HepG2 (cell line): ENCODE results near the gene GPC6. TPM values are rescaled to one million over a fixed set of nuclear protein-coding genes. Genes with fewer than 3 reads are reported as not detected.
A peak's percentile ranks its signal among the peaks of the same experiment; 100 is the strongest.

ENCODE experiments used
- ARNT ChIP-seq: fragments of 450-650 bp; IDR thresholded peaks from 2 replicates; pipeline ENCODE4 v1.6.1; 2017
- CBFB ChIP-seq: sonication (generic); formaldehyde crosslinking; IDR thresholded peaks from 2 replicates; pipeline ENCODE4 v1.4.0; 2020; ENCODE audit warnings: missing genetic modification reagents
- HNRNPUL1 ChIP-seq: fragments of 200-400 bp; formaldehyde crosslinking; IDR thresholded peaks from 2 replicates; pipeline ENCODE4 v1.6.1; 2017; ENCODE audit warnings: low read depth, mild to moderate bottlenecking, low read length, moderate library complexity
- HOXA3 ChIP-seq: sonication (generic); formaldehyde crosslinking; IDR thresholded peaks from 2 replicates; pipeline ENCODE4 v1.5.0; 2020; ENCODE audit warnings: missing genetic modification reagents
- KLF6 ChIP-seq: IDR thresholded peaks from 2 replicates; pipeline ENCODE4 v1.8.0; 2016; ENCODE audit warnings: missing biosample characterization, missing genetic modification reagents
- LCORL ChIP-seq, 2 experiments: fragments of 450-650 bp in 1 of 2; sonication (generic) in 1 of 2; formaldehyde crosslinking in 1 of 2; IDR thresholded peaks; 2 replicates each; pipeline versions ENCODE4 v1.5.0 to v1.6.1; 2017 to 2020; ENCODE audit warnings: antibody characterized with exemption in 1 of 2, missing genetic modification reagents in 1 of 2
- MZF1 ChIP-seq: sonication (generic); formaldehyde crosslinking; IDR thresholded peaks from 2 replicates; pipeline ENCODE4 v1.8.1; 2023; ENCODE audit warnings: mild to moderate bottlenecking, missing genetic modification reagents, borderline replicate concordance
- PRDM10 ChIP-seq: sonication (generic); formaldehyde crosslinking; IDR thresholded peaks from 2 replicates; pipeline ENCODE4 v1.4.0; 2020; ENCODE audit warnings: low read depth, missing genetic modification reagents
- PTBP1 ChIP-seq: fragments of 200-400 bp; formaldehyde crosslinking; IDR thresholded peaks from 2 replicates; pipeline ENCODE4 v1.6.1; 2018; ENCODE audit warnings: low read length, low read depth; ENCODE audit not compliant: poor library complexity, severe bottlenecking
- SALL1 ChIP-seq: sonication (generic); formaldehyde crosslinking; IDR thresholded peaks from 2 replicates; pipeline ENCODE4 v1.8.0; 2022; ENCODE audit warnings: mild to moderate bottlenecking, missing genetic modification reagents
- TAF1 ChIP-seq: sonication (generic); formaldehyde crosslinking; IDR thresholded peaks from 2 replicates; pipeline ENCODE4 v1.4.0; 2020; ENCODE audit warnings: missing genetic modification reagents
- TGIF2 ChIP-seq: IDR thresholded peaks from 2 replicates; pipeline ENCODE4 v1.6.1; 2016; ENCODE audit warnings: control low read depth, missing compliant biosample characterization
- ZFP1 ChIP-seq: IDR thresholded peaks from 2 replicates; pipeline ENCODE4 v1.6.1; 2016
- ZFP82 ChIP-seq: sonication (generic); formaldehyde crosslinking; IDR thresholded peaks from 2 replicates; pipeline ENCODE4 v1.5.1; 2020; ENCODE audit warnings: mild to moderate bottlenecking, missing genetic modification reagents, borderline replicate concordance
- ZNF713 ChIP-seq: sonication (generic); formaldehyde crosslinking; IDR thresholded peaks from 2 replicates; pipeline ENCODE4 v1.4.0; 2020; ENCODE audit warnings: mild to moderate bottlenecking, missing genetic modification reagents
- ZNF746 ChIP-seq: sonication (generic); formaldehyde crosslinking; IDR thresholded peaks from 2 replicates; pipeline ENCODE4 v1.8.0; 2022; ENCODE audit warnings: mild to moderate bottlenecking, missing genetic modification reagents
- ZNF776 ChIP-seq: sonication (generic); formaldehyde crosslinking; IDR thresholded peaks from 2 replicates; pipeline ENCODE4 v1.4.0; 2020; ENCODE audit warnings: mild to moderate bottlenecking, missing genetic modification reagents
- ZSCAN22 ChIP-seq: sonication (generic); formaldehyde crosslinking; IDR thresholded peaks from 2 replicates; pipeline ENCODE4 v1.4.0; 2020; ENCODE audit warnings: mild to moderate bottlenecking, missing genetic modification reagents
- polyA plus RNA-seq, 8 experiments: library from polyadenylated mRNA; depleted of rRNA in 3 of 8; stranded (reverse) in 7 of 8; unstranded in 1 of 8; fragments of >200 nt; fragmentation: Illumina TruSeq in 4 of 8; extraction: Trizol in 4 of 8; gene quantifications; 2 replicates each; pipeline versions ENCODE4 v1.2.1 to v1.2.3, GENCODE V29; 2011 to 2016; ENCODE audit warnings: low read depth in 4 of 8, missing spikeins in 1 of 8, mixed read lengths in 1 of 8; ENCODE audit not compliant: insufficient read depth in 1 of 8
- total RNA-seq, 5 experiments: library from RNA; depleted of rRNA; stranded (reverse); fragments of >200 nt; fragmentation: Illumina TruSeq; extraction: Trizol; gene quantifications; 2 replicates each; pipeline ENCODE4 v1.2.3, GENCODE V29; 2016; ENCODE audit warnings: low read depth in 1 of 5
- TF ChIP-seq, protein P1 (sequence below), 2 experiments: sonication (generic) in 1 of 2; formaldehyde crosslinking in 1 of 2; IDR thresholded peaks; 2 replicates each; pipeline versions ENCODE4 v1.4.0 to v1.6.1; 2018 to 2020; ENCODE audit warnings: missing genetic modification reagents in 2 of 2, borderline replicate concordance in 1 of 2, low read depth in 1 of 2, mild to moderate bottlenecking in 1 of 2, missing biosample characterization in 1 of 2
- TF ChIP-seq, protein P2 (sequence below): sonication (generic); formaldehyde crosslinking; IDR thresholded peaks from 2 replicates; pipeline ENCODE4 v1.5.0; 2020; ENCODE audit warnings: mild to moderate bottlenecking, missing genetic modification reagents, moderate library complexity
- TF ChIP-seq, protein P3 (sequence below): sonication (generic); formaldehyde crosslinking; IDR thresholded peaks from 2 replicates; pipeline ENCODE4 v1.5.0; 2020; ENCODE audit warnings: missing genetic modification reagents, mild to moderate bottlenecking, borderline replicate concordance

The GPC6 gene
- total and polyA plus RNA-seq, 2 of the 13 experiments (the other 11 are each of a cell fraction or from before 2014, with no cell fraction given), result 24.5 to 33.9 TPM

DNA sequence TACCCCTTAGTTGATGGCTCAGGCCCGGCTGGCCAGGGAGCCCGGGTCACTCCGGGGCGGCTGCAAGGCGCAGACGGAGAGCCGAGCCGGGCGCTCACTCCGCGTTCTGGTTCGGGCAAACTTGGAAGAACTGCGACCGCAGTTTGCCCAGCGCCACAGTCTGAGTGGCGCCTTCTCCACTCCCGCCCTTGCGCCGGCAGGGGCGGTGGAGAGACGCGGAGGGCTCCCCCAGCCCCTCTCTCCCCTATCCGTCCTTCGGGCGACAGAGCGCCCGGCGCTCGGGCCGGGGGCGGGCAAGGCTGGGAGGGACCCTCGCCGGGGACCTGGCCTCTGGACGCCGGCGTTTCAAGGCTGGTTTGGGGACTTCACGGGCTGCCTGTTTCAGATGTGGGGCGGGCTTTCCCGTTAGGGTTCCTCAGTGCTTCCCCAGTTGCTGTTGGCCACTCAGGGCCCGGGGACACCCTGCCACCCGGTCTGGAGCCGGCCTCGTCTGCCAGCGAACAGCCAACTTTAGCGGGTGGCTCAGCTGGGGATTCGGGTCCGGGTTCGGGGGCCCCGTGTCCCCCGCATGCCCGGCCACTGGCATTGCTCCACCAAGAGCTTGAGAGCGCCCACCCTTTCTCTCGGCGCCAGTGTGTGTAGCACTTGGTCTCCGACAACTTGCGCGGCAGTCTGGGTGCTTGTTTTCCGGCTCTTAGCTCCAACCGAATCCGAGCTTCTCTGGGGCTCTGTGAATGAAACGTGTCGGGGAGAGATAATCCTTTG lies 1.5 kb downstream of the GPC6 start (continued):
- TF ChIP-seq HOXA3 (CRISPR knock-in tag), result peak; percentile 45
- TF ChIP-seq MZF1 (CRISPR knock-in tag), result no peak
- TF ChIP-seq, protein P1, sequence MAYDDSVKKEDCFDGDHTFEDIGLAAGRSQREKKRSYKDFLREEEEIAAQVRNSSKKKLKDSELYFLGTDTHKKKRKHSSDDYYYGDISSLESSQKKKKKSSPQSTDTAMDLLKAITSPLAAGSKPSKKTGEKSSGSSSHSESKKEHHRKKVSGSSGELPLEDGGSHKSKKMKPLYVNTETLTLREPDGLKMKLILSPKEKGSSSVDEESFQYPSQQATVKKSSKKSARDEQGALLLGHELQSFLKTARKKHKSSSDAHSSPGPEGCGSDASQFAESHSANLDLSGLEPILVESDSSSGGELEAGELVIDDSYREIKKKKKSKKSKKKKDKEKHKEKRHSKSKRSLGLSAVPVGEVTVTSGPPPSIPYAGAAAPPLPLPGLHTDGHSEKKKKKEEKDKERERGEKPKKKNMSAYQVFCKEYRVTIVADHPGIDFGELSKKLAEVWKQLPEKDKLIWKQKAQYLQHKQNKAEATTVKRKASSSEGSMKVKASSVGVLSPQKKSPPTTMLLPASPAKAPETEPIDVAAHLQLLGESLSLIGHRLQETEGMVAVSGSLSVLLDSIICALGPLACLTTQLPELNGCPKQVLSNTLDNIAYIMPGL (CRISPR knock-in tag; IDR thresholded peaks at IDR 0.05; ENCODE audit: borderline replicate concordance in 1 of 2, low read depth in 1 of 2), result peak; percentile 81 to 96
- no peak for TF ChIP-seq KLF6 (CRISPR knock-in tag)
- no peak for TF ChIP-seq ZNF713 (CRISPR knock-in tag)
- TF ChIP-seq ZNF776 (CRISPR knock-in tag), result no peak
- no peak for TF ChIP-seq ARNT
- TF ChIP-seq PRDM10 (CRISPR knock-in tag), result no peak
- no peak for TF ChIP-seq PTBP1
- TF ChIP-seq ZFP1 (CRISPR knock-in tag), result no peak
- TF ChIP-seq HNRNPUL1, result no peak
- no peak for TF ChIP-seq LCORL (IDR thresholded peaks at IDR 0.05)
- TF ChIP-seq LCORL (CRISPR knock-in tag; IDR thresholded peaks at IDR 0.05), result no peak; the same call in 1 of the 2 replicates
- TF ChIP-seq ZSCAN22, result no peak
- TF ChIP-seq ZFP82 (CRISPR knock-in tag), result peak; percentile 77; the same call in 1 of the 2 replicates
- TF ChIP-seq SALL1 (CRISPR knock-in tag), result no peak; the same call in none of the 2 replicates
- peak; percentile 55; the same call in 1 of the 2 replicates for TF ChIP-seq TAF1
- TF ChIP-seq, protein P2, sequence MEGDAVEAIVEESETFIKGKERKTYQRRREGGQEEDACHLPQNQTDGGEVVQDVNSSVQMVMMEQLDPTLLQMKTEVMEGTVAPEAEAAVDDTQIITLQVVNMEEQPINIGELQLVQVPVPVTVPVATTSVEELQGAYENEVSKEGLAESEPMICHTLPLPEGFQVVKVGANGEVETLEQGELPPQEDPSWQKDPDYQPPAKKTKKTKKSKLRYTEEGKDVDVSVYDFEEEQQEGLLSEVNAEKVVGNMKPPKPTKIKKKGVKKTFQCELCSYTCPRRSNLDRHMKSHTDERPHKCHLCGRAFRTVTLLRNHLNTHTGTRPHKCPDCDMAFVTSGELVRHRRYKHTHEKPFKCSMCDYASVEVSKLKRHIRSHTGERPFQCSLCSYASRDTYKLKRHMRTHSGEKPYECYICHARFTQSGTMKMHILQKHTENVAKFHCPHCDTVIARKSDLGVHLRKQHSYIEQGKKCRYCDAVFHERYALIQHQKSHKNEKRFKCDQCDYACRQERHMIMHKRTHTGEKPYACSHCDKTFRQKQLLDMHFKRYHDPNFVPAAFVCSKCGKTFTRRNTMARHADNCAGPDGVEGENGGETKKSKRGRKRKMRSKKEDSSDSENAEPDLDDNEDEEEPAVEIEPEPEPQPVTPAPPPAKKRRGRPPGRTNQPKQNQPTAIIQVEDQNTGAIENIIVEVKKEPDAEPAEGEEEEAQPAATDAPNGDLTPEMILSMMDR (CRISPR knock-in tag), result peak; percentile 62
- no peak; the same call in 1 of the 2 replicates for TF ChIP-seq ZNF746 (CRISPR knock-in tag)
- 0 out of 2 replicates have a peak, but pooled peaks have one; percentile 36 for TF ChIP-seq CBFB (CRISPR knock-in tag)
- TF ChIP-seq TGIF2 (CRISPR knock-in tag), result 0 out of 2 replicates have a peak, but pooled peaks have one; percentile 32
- TF ChIP-seq, protein P3, sequence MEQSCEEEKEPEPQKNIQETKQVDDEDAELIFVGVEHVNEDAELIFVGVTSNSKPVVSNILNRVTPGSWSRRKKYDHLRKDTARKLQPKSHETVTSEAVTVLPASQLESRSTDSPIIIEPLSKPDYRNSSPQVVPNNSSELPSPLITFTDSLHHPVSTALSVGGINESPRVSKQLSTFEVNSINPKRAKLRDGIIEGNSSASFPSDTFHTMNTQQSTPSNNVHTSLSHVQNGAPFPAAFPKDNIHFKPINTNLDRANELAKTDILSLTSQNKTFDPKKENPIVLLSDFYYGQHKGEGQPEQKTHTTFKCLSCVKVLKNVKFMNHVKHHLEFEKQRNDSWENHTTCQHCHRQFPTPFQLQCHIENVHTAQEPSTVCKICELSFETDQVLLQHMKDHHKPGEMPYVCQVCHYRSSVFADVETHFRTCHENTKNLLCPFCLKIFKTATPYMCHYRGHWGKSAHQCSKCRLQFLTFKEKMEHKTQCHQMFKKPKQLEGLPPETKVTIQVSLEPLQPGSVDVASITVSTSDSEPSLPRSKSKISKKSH, result no peak; the same call in 1 of the 2 replicates
